Activated CD8-positive, alpha-beta T cell treated with anti-CD3 and anti-CD28 coated beads for 36 hours (primary cell): Measurements from ENCODE around the gene LRRC43. TPM values are rescaled to one million over a fixed set of nuclear protein-coding genes. Genes with fewer than 3 reads are reported as not detected.

Experiments used
- ATAC-seq: fragments of 200-7000 bp; cut with Tn5 transposase; one replicate; pipeline ENCODE4 v1.10.0; 2021; ENCODE audit warnings: mild to moderate bottlenecking, moderate library complexity
- CTCF ChIA-PET: fragments of 350-600 bp; sonication (Branson Sonifier 250); formaldehyde crosslinking; loops from one replicate; lab custom pipeline; 2021; ENCODE audit warnings: antibody characterized with exemption; lab: Charles Lee
- POLR2A ChIA-PET: fragments of 350-600 bp; sonication (Branson Sonifier 250); formaldehyde crosslinking; loops from one replicate; lab custom pipeline; 2021; ENCODE audit warnings: antibody characterized with exemption; lab: Charles Lee
- DNase-seq: peaks from one replicate; pipeline ENCODE4 v3.0.0-alpha.2; 2020
- H3K27ac Mint-ChIP-seq: one replicate; pipeline ENCODE4 v1.8.0; 2021; ENCODE audit warnings: mild to moderate bottlenecking, mixed read lengths
- H3K27me3 Mint-ChIP-seq: one replicate; pipeline ENCODE4 v1.8.0; 2021; ENCODE audit warnings: mixed read lengths
- H3K36me3 Mint-ChIP-seq: one replicate; pipeline ENCODE4 v1.8.0; 2021; ENCODE audit warnings: low read depth, mixed read lengths
- H3K4me1 Mint-ChIP-seq: one replicate; pipeline ENCODE4 v1.8.0; 2021; ENCODE audit warnings: low read depth, mixed read lengths
- H3K4me3 Mint-ChIP-seq: one replicate; pipeline ENCODE4 v1.8.0; 2021; ENCODE audit warnings: mild to moderate bottlenecking, moderate library complexity, mixed read lengths
- H3K9me3 Mint-ChIP-seq: one replicate; pipeline ENCODE4 v1.8.0; 2021; ENCODE audit warnings: mixed read lengths
- CTCF ChIP-seq: fragments of 200-600 bp; IDR thresholded peaks from one replicate; pipeline ENCODE4 v1.8.0; 2022; ENCODE audit warnings: antibody characterized with exemption, mild to moderate bottlenecking
- intact Hi-C: fragments of 100-400 bp; cut with micrococcal nuclease; formaldehyde crosslinking; loops from one replicate; pipeline ENCODE4 v1.10.0; 2022
- total RNA-seq, 2 experiments: library from RNA; stranded (reverse); gene quantifications; one replicate each; pipeline ENCODE4 v1.2.3, GENCODE V29; 2021

LRRC43 gene
- total RNA-seq, 2 experiments from 2014 or later: not detected

DNA sequence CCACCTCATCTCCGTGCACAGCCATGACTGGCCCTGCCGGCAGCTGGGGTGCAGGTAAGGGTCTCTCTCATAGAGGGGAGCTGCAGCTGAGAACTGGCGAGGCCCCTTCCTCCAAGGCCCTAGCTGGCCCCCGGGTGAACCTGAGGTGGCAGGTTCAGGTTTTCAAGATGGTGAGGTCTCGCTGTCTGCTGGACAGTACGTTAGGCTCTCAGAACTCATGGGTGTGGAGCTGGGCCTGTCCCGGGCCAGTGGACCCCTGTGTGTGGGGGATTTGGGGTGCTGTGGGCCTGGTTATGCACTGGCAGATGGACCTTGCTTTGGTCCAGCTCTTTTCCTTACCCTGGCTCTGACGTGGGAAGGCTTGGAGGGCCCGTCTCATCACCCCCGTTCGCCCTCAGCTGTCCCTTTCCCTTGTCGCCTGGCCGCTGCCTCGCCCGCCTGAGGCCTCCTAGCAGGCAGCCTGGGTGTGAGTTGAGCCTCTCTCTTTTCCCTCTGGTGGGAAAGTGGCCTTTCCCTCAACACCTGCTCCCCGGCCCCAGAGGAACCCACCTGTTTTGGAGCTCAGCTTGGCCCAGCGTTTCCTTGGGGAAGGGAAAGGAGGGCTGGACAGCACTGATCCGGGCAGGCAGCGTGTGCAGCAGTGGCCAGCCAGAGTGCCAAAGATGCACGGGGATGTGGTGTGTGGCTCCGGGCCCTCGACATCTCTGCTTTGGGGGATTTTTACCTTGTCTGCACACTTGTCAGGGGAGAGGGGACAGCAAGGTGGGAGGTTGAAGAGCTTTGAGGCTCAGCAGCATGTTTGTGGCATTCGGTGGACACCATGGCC, 37.2 kb upstream of the LRRC43 start:
- H3K9me3 Mint-ChIP-seq: no peaks in the 10 kb centered on the region
- TF ChIP-seq CTCF: no peak
- DNase-seq (no peak), ATAC-seq (no peak)
- H3K27ac Mint-ChIP-seq: no peak overlapping the region
- intact Hi-C loops: no loop called here
- ChIA-PET CTCF (no interaction called here), POLR2A (no interaction called here)
- no peaks in the 10 kb centered on the region for H3K27me3 Mint-ChIP-seq
- peaks cover 6% of the 10 kb centered on the region for H3K36me3 Mint-ChIP-seq
- H3K4me1 Mint-ChIP-seq: no peaks in the 10 kb centered on the region
- H3K4me3 Mint-ChIP-seq: no peak overlapping the region

- Mint-ChIP-seq H3K27ac (no peak overlapping the region), H3K27me3 (no peaks in the 10 kb centered on the region), H3K4me1 (no peaks in the 10 kb centered on the region), H3K9me3 (no peaks in the 10 kb centered on the region), H3K4me3 (no peak overlapping the region), H3K36me3 (no peaks in the 10 kb centered on the region)
- POLR2A ChIA-PET: interaction anchor here (0.9 kb wide), 1 partner anchor 27 kb away, joined by 3 read pairs; no protein-coding TSS in a partner anchor
- DNase-seq: no peak
- intact Hi-C loops: no loop called here
- no peak for TF ChIP-seq CTCF
- CTCF ChIA-PET: interaction anchor here (1.3 to 1.9 kb wide), 4 partner anchors 10 to 208 kb away, joined by 3 to 7 read pairs (median 4); no protein-coding TSS in a partner anchor
- ATAC-seq: no peak
Observed at GRCh38 chr12:122147514-122148290, 35.2 kb upstream of the LRRC43 start.

- ChIA-PET POLR2A (interaction anchor here (0.9 to 1.2 kb wide), 2 partner anchors 13 to 26 kb away, joined by 3 read pairs; no protein-coding TSS in a partner anchor), CTCF (interaction anchor here (1.1 to 3.0 kb wide), 5 partner anchors 9 to 207 kb away, joined by 3 to 12 read pairs (median 3); no protein-coding TSS in a partner anchor)
- no peaks in the 10 kb centered on the region for H3K9me3 Mint-ChIP-seq
- intact Hi-C loops: no loop called here
- H3K4me3 Mint-ChIP-seq: no peak overlapping the region
- H3K36me3 Mint-ChIP-seq: no peaks in the 10 kb centered on the region
- TF ChIP-seq CTCF: no peak
- H3K27ac Mint-ChIP-seq: no peak overlapping the region
- DNase-seq (no peak), ATAC-seq (no peak)
- no peaks in the 10 kb centered on the region for H3K27me3 Mint-ChIP-seq
- H3K4me1 Mint-ChIP-seq: no peaks in the 10 kb centered on the region
Observed at GRCh38 chr12:122148657-122149056, 34.3 kb upstream of the LRRC43 start.

DNA sequence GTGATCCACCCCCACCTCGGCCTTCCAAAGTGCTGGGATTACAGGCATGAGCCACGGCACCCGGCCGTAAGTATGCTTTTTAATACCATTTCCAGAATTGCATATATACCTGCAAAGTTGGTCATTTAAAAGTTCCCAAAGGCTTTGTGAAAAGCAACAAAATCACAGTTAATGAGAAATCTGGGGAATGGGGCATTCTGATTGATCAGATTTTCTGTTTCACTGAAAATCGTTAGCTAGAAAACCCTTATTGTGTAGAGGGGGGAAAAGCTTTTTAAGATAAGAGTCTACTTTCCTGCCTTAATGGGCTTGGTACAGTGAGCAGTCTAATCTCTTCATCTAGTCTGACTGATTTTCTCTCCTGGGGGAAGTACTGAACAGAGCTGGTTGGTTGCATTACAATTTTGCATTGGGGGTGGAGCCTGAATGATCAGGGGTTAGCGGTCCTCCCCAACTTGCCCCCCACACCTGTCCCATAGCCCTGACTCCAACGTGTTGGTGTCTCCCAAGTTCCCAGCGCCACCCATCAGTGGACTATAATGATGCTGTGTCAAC, 32.7 kb upstream of the LRRC43 start:
- CTCF ChIA-PET: interaction anchor here (0.7 to 3.0 kb wide), 3 partner anchors 27 to 95 kb away, joined by 3 to 12 read pairs (median 3); no protein-coding TSS in a partner anchor
- H3K36me3 Mint-ChIP-seq: no peaks in the 10 kb centered on the region
- H3K4me1 Mint-ChIP-seq: no peaks in the 10 kb centered on the region
- TF ChIP-seq CTCF: no peak
- H3K27me3 Mint-ChIP-seq: no peaks in the 10 kb centered on the region
- H3K27ac Mint-ChIP-seq: no peak overlapping the region
- DNase-seq: no peak
- no peaks in the 10 kb centered on the region for H3K9me3 Mint-ChIP-seq
- no peak for ATAC-seq
- intact Hi-C loops: no loop called here
- H3K4me3 Mint-ChIP-seq: no peak overlapping the region
- POLR2A ChIA-PET: no interaction called here
